ENCODE data around the gene KNDC1.

The KNDC1 gene

DNA sequence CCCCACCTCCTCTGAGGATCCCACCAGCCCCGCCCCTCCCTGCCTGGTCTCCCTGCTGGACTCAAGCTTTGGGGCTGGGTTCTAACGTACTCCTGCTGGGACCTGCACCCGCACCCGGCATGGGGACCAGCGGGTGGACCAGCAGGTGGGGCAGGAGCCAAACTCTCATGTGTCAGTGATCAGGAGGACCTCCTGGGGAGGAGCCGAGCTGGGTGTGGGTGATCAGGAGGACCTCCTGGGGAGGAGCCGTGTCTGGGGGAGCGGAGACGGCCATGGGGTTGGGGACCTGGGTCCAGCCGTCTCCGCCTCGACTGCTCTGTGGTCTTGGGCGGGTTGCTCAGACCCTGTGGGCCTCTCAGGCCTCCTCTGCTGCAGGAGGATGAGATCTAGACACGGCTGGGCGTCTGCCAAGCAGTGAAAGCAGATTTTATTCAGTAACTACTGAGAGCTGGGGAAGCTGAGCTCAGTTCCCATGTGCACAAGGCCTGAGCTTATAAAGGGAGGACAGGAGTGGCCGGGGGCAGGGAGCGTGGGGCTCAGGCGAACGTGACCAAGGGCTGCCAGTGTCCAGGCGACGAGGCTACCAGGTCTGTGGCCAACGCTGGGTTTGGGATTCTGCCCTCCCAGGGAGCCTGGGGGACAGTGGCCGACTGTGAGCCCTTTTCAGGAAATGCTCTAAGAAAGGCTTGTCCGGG, 36.3 kb downstream of the KNDC1 start:
- no peak for DNase-seq

- DNase-seq: no peak
Measured at GRCh38 chr10:133196936-133197758, 37.1 kb downstream of the KNDC1 start.

- no peak for DNase-seq
Measured at GRCh38 chr10:133197786-133198185, 37.8 kb downstream of the KNDC1 start.

DNA sequence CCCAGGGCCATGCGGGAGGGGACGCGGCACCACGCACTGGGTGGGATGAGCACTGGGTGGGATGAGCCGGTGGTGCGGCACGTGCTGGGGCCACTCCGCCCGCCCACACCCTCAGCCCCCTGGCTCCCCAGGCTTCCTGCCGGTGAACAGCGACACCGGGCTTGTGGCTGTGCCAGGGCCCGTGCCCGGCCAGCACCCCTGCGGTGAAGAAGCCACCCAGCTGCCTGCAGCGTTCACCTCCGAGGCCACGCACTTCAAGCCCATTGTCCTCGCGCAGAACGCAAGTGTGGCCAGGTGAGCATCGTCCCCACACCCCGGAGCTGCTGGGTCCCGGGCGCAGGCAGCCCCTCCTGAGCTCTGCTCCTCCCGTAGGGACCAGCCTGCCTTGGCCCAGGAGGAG, 38.2 kb downstream of the KNDC1 start:
- DNase-seq: no peak

DNA sequence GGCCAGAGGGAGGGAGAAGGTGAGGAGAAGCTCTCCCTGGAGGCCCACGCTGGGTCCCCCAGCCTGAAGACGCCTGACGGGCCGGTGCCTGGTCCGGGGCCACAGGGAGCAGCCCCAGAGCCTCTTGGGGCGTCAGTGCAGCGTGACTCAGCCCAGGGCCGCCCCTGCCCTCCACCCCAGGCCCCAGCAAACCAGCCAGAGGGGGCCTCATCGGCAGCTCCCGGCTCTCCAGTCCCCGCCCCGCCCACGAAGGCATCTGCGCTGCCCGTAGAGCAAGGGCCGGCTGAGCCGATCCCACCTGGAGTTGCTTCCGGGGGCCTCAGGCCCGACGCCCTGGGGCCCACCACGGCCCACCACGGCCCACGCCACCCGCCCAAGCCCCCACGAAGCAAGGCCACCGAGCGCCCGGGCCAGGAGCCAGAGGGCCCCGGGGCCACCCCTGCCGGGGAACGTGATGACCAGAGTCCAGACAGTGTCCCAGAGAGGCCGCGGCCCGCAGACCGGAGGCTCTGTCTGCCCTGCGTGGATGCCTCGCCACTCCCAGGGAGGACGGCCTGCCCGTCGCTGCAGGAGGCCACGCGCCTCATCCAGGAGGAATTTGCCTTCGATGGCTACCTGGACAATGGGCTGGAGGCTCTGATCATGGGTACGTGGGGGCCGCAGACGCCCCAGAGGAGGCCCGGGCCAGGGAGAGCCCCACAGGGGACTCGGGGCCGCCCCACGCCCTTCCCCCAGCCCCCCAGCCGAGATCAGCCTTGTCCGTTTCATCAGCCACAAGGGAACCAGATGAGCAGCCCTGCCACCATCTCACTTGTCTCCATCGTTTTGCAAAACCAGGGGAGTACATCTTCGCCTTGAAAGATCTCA, 38.8 kb downstream of the KNDC1 start:
- no peak for DNase-seq

GRCh38 chr10:133199488-133199885, 39.5 kb downstream of the KNDC1 start:
- no peak for DNase-seq

GRCh38 chr10:133199992-133200611, 40.1 kb downstream of the KNDC1 start:
- no peak for DNase-seq

- no peak for DNase-seq
Measured at GRCh38 chr10:133200621-133201031, 40.6 kb downstream of the KNDC1 start.

- DNase-seq: no peak
Measured at GRCh38 chr10:133201151-133201947, 41.3 kb downstream of the KNDC1 start.

- no peak for DNase-seq
Measured at GRCh38 chr10:133201948-133202725, 42.1 kb downstream of the KNDC1 start.

DNA sequence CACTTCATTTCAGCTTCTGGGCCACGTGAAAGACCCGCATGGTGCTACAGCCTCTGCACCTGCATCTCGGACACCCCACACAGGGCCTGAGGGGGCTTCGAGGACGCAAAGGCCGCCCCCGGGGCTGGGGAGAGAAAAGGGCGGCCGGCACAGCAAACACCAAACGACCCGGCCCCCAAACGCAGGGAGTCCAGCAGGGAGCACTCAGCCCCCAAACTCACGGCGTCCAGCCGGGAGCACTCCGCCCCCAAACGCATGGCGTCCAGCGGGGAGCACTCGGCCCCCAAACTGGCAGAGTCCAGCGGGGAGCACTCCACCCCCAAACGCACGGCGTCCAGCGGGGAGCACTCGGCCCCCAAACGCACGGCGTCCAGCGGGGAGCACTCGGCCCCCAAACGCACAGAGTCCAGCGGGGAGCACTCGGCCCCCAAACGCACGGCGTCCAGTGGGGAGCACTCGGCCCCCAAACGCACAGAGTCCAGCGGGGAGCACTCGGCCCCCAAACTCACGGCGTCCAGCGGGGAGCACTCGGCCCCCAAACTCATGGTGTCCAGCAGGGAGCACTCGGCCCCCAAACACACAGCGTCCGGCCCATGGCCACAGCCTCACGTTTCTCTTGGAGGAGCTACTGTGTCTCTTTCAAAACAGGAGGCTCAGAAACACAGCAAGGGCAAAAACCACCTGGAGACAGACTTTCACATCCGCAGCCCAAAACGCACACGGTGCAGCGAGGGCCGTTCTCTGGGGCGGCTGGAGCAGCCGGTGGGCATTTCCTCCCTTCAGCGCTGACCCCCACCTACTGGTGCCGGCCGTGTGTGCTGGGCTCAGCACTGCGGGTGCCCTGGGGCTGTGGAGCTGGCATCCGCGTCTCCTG, 43.0 kb downstream of the KNDC1 start:
- DNase-seq: no peak

GRCh38 chr10:133203652-133204195, 43.7 kb downstream of the KNDC1 start:
- no peak for DNase-seq

DNA sequence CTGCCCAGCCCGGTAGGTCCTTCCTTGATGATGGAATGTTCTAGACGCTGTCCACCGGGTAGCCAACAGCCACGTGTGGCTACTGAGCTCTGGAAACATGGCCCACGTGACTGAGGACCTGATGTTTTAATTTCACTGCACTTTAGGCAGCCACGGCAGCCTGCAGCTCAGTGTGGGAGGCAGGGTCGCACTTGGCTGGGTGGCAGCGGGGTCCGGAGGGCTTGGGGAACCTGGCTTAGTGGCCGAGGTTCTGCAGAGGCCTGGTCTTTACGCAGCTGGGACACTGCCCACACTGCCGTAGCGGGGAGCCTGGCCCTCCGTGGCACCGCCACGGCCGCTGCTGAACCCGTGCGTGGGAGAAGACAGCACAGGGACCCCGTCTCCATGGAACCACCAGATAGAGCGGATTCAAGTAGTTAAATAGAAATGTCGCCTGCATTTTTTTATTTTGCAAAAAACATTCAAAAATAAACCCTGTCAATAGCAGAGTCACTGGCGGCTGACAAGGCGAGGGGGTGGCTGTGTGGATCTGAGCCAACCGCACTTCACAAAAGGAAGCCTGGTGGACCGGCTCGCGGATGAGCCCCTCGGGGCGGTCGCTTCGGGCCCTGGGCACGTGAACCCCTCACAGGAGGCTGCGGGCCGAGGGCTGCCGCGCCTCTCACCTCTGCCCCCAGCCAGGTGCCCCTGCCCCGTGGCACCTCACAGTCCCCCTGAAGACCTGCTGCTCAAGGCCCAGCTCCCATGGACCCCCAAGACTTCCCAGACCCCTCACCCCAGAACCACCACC, 44.4 kb downstream of the KNDC1 start:
- DNase-seq: no peak

- DNase-seq: no peak
Measured at GRCh38 chr10:133205146-133205545, 45.1 kb downstream of the KNDC1 start.

- no peak for DNase-seq
Measured at GRCh38 chr10:133206356-133207040, 46.5 kb downstream of the KNDC1 start.

DNA sequence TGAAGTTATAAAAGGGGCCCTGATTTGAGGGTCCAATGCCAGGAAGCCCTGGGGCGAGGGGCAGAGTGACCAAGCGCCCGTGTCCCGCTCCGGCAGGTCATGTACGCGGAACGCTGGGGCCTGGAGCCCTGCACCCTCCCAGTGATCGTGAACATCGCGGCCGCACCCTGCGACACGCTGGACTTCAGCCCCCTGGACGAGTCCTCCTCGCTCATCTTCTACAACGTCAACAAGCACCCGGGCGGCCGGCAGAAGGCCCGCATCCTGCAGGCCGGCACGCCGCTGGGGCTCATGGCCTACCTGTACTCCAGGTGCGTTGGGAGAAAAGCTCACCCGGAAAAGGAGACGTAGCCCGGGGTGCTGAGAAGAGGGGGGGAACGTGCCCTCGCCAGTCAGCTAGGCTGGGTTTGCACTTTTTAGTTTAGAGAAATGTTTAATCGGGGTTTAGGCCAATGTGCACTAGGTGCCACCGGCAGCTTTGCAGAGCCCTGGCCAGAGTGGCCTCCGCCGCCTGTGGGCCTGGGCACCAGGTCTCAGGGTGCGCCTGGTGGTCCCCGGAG, 47.1 kb downstream of the KNDC1 start:
- DNase-seq: no peak

- DNase-seq: no peak
Measured at GRCh38 chr10:133207627-133208026, 47.6 kb downstream of the KNDC1 start.

GRCh38 chr10:133208466-133208865, 48.4 kb downstream of the KNDC1 start:
- DNase-seq: no peak
